DND-41 (cell line): ENCODE data around the gene MUL1.

Experiments
- ATAC-seq: fragments of 200-7000 bp; cut with Tn5 transposase; 3 replicates; pipeline ENCODE4 v1.9.1; 2021; ENCODE audit warnings: low read depth; ENCODE audit not compliant: insufficient read depth
- DNase-seq: peaks from one replicate; pipeline ENCODE4 v3.0.0-alpha.2; 2020
- H2AFZ ChIP-seq: 2 replicates; pipeline ENCODE4 v1.6.0; 2012; ENCODE audit warnings: low read depth, low read length
- H3K27ac ChIP-seq: 2 replicates; pipeline ENCODE4 v1.5.1; 2012; ENCODE audit warnings: low read length, inconsistent platforms
- H3K27me3 ChIP-seq: fragments of 200-600 bp; sonication (generic); 2 replicates; pipeline ENCODE4 v1.6.0; 2012; ENCODE audit warnings: low read length, mild to moderate bottlenecking, inconsistent platforms; ENCODE audit not compliant: insufficient read depth, poor library complexity
- H3K36me3 ChIP-seq: 2 replicates; pipeline ENCODE4 v1.5.1; 2012; ENCODE audit warnings: low read length, inconsistent platforms; ENCODE audit not compliant: insufficient read depth
- H3K4me1 ChIP-seq: 2 replicates; pipeline ENCODE4 v1.5.1; 2012; ENCODE audit warnings: mild to moderate bottlenecking, low read length; ENCODE audit not compliant: insufficient read depth
- H3K4me2 ChIP-seq: 2 replicates; pipeline ENCODE4 v1.6.0; 2012; ENCODE audit warnings: mild to moderate bottlenecking, moderate library complexity, low read length, inconsistent platforms; ENCODE audit not compliant: insufficient read depth
- H3K4me3 ChIP-seq, 2 experiments: fragments of 200-600 bp in 1 of 2; shearing (Covaris generic) in 1 of 2; 2 replicates each; pipeline ENCODE4 v1.5.1; 2012 to 2016; ENCODE audit warnings: inconsistent platforms in 2 of 2, low read length in 2 of 2, mild to moderate bottlenecking in 2 of 2, low read depth in 1 of 2, moderate library complexity in 1 of 2
- H3K79me2 ChIP-seq: 2 replicates; pipeline ENCODE4 v1.6.0; 2012; ENCODE audit warnings: low read length, inconsistent platforms; ENCODE audit not compliant: insufficient read depth
- H3K9ac ChIP-seq: 2 replicates; pipeline ENCODE4 v1.6.0; 2012; ENCODE audit warnings: low read depth, mild to moderate bottlenecking, inconsistent platforms, low read length, moderate library complexity
- H3K9me3 ChIP-seq: 2 replicates; pipeline ENCODE4 v1.5.1; 2012; ENCODE audit warnings: low read length, moderate library complexity, mild to moderate bottlenecking, inconsistent platforms; ENCODE audit not compliant: insufficient read depth, severe bottlenecking
- H4K20me1 ChIP-seq: 2 replicates; pipeline ENCODE4 v1.6.0; 2012; ENCODE audit warnings: low read length; ENCODE audit not compliant: insufficient read depth
- EZH2 ChIP-seq: IDR thresholded peaks from 3 replicates; pipeline ENCODE4 v1.6.1; 2012; ENCODE audit warnings: borderline replicate concordance, low read depth, mild to moderate bottlenecking, moderate library complexity, low read length, inconsistent platforms; ENCODE audit not compliant: severe bottlenecking
- TF ChIP-seq, protein P1 (sequence below): IDR thresholded peaks from 2 replicates; pipeline ENCODE4 v1.5.1; 2012; ENCODE audit warnings: borderline replicate concordance, low read length, moderate library complexity, mild to moderate bottlenecking; ENCODE audit not compliant: poor library complexity, severe bottlenecking; ENCODE audit errors: extremely low read depth

The MUL1 gene

DNA sequence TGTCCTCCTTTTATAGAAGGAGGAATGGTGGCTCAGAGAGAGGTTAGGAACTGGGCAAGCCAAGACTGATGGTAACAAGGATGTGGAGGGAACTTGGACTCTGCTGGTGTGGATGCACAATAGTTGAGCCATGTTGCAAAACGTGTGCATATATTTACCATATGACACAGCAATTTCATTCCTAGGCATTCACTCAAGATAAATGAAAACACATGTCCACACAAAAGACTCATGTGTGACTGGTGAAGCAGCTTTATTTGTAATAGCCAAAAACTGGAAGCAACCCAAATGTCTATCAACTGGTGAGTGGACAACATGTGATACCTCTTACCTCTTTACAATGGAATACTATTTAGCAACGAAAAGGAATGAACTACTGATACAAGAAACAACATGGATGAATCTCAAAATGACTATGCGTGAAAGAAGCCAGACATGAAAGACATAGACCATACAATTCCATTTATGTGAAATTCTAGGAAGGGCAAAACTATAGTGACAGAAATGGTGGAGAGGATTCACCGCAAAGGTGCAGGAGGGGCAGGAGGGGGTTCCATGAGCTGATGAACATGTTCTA lies 58.1 kb downstream of the MUL1 start:
- Histone ChIP-seq H3K4me1 (no peaks in the 10 kb centered on the region), H3K4me3 (no peak overlapping the region), H3K27me3 (peaks cover 2% of the 10 kb centered on the region), H3K36me3 (no peaks in the 10 kb centered on the region), H3K9me3 (no peaks in the 10 kb centered on the region), H3K9ac (no peak overlapping the region), H4K20me1 (no peaks in the 10 kb centered on the region), H2AFZ (no peak overlapping the region), H3K27ac (no peak overlapping the region), H3K79me2 (no peaks in the 10 kb centered on the region), H3K4me2 (no peak overlapping the region)
- TF ChIP-seq, protein P1, sequence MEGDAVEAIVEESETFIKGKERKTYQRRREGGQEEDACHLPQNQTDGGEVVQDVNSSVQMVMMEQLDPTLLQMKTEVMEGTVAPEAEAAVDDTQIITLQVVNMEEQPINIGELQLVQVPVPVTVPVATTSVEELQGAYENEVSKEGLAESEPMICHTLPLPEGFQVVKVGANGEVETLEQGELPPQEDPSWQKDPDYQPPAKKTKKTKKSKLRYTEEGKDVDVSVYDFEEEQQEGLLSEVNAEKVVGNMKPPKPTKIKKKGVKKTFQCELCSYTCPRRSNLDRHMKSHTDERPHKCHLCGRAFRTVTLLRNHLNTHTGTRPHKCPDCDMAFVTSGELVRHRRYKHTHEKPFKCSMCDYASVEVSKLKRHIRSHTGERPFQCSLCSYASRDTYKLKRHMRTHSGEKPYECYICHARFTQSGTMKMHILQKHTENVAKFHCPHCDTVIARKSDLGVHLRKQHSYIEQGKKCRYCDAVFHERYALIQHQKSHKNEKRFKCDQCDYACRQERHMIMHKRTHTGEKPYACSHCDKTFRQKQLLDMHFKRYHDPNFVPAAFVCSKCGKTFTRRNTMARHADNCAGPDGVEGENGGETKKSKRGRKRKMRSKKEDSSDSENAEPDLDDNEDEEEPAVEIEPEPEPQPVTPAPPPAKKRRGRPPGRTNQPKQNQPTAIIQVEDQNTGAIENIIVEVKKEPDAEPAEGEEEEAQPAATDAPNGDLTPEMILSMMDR = no peak
- no peak for TF ChIP-seq EZH2
- no peak for DNase-seq
- ATAC-seq = no peak
